KMS-11 (cell line): Measurements from ENCODE around the gene NUP58.
A peak's percentile ranks its signal among the peaks of the same experiment; 100 is the strongest.

ENCODE experiments used
- H2AFZ ChIP-seq: fragments of 200-600 bp; sonication (generic); 2 replicates; pipeline ENCODE4 v1.6.1; 2016; ENCODE audit warnings: antibody characterized with exemption, mixed run types, low read depth
- H3K27ac ChIP-seq: fragments of 200-600 bp; sonication (generic); 2 replicates; pipeline ENCODE4 v1.6.1; 2016; ENCODE audit warnings: mild to moderate bottlenecking, mixed run types
- H3K27me3 ChIP-seq: fragments of 200-600 bp; sonication (generic); 2 replicates; pipeline ENCODE4 v1.6.1; 2017; ENCODE audit warnings: mild to moderate bottlenecking, low read depth, mixed run types, moderate library complexity; ENCODE audit not compliant: insufficient read depth
- H3K36me3 ChIP-seq: fragments of 200-600 bp; sonication (generic); 2 replicates; pipeline ENCODE4 v1.6.1; 2017; ENCODE audit warnings: mild to moderate bottlenecking, mixed run types; ENCODE audit not compliant: insufficient read depth
- H3K4me1 ChIP-seq: fragments of 200-600 bp; sonication (generic); 2 replicates; pipeline ENCODE4 v1.6.1; 2016; ENCODE audit warnings: mild to moderate bottlenecking, low read depth, mixed run types; ENCODE audit not compliant: poor library complexity, severe bottlenecking
- H3K4me2 ChIP-seq: fragments of 200-600 bp; sonication (generic); 2 replicates; pipeline ENCODE4 v1.7.0; 2016; ENCODE audit warnings: mild to moderate bottlenecking, mixed run types
- H3K4me3 ChIP-seq: fragments of 200-600 bp; sonication (generic); IDR thresholded peaks from 2 replicates; pipeline ENCODE4 v1.6.1; 2017; ENCODE audit warnings: low read depth, low read length, mixed read lengths; ENCODE audit not compliant: insufficient read depth
- H3K79me2 ChIP-seq: fragments of 200-600 bp; sonication (generic); 2 replicates; pipeline ENCODE4 v1.6.1; 2016; ENCODE audit warnings: low read depth, mixed run types; ENCODE audit not compliant: insufficient read depth
- H3K9ac ChIP-seq: fragments of 200-600 bp; sonication (generic); 2 replicates; pipeline ENCODE4 v1.6.1; 2016; ENCODE audit warnings: mild to moderate bottlenecking, mixed run types
- H4K20me1 ChIP-seq: fragments of 200-600 bp; sonication (generic); 2 replicates; pipeline ENCODE4 v1.6.1; 2016; ENCODE audit warnings: mild to moderate bottlenecking, mixed run types; ENCODE audit not compliant: insufficient read depth
- TF ChIP-seq, protein P1 (sequence below): fragments of 200-600 bp; sonication (generic); conservative IDR thresholded peaks from 2 replicates; pipeline ENCODE4 v1.6.1; 2017; ENCODE audit warnings: low read depth, mild to moderate bottlenecking, antibody characterized with exemption, low read length, moderate library complexity, mixed read lengths

NUP58 gene

DNA sequence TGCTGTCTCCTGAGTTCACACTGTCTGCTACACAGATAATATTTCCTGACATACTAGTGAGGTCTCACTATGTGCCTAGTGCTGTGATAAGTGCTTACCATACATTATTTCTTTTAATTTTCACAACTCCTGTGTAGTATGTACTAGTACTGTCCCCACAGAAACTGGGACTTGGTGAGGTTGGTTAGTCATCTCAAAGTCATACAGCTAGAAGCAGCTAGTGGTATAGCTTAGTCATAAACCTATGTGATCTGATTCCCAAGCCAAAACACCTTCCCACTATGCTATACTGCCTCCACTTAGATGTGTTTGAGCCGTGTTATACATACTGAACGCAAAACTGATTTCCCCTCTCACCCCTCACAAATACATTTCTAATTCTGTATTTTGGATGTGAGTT lies 24.7 kb upstream of the NUP58 start:
- H3K4me3 ChIP-seq, result no peak overlapping the region

DNA sequence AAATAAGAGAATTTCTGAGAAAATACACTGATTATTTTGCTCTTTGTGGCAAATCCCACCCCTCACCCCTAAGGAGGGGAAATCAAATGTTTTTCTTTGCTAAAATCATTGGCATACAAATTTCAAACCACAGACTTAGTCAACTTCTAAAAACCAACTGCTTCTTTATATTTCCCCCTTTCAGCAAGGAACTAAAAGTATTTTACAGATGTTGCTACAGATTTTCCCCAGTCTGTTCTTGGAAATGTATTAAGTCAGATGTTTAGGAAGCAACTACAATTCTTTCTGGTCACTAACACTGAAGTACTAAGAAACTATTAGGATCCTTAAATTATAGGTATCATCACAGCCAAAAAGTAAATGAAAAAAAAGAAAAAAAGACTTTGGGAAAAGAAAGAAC lies 21.0 kb upstream of the NUP58 start:
- Histone ChIP-seq H3K27ac (no peak overlapping the region), H3K79me2 (peaks cover 34% of the 10 kb centered on the region), H3K27me3 (no peaks in the 10 kb centered on the region), H2AFZ (no peak overlapping the region), H4K20me1 (no peaks in the 10 kb centered on the region), H3K36me3 (no peaks in the 10 kb centered on the region), H3K4me2 (no peak overlapping the region; the same call in 1 of the 2 replicates), H3K9ac (no peak overlapping the region), H3K4me1 (peaks cover 44% of the 10 kb centered on the region), H3K4me3 (no peak overlapping the region)
- TF ChIP-seq, protein P1, sequence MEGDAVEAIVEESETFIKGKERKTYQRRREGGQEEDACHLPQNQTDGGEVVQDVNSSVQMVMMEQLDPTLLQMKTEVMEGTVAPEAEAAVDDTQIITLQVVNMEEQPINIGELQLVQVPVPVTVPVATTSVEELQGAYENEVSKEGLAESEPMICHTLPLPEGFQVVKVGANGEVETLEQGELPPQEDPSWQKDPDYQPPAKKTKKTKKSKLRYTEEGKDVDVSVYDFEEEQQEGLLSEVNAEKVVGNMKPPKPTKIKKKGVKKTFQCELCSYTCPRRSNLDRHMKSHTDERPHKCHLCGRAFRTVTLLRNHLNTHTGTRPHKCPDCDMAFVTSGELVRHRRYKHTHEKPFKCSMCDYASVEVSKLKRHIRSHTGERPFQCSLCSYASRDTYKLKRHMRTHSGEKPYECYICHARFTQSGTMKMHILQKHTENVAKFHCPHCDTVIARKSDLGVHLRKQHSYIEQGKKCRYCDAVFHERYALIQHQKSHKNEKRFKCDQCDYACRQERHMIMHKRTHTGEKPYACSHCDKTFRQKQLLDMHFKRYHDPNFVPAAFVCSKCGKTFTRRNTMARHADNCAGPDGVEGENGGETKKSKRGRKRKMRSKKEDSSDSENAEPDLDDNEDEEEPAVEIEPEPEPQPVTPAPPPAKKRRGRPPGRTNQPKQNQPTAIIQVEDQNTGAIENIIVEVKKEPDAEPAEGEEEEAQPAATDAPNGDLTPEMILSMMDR, result no peak

More for the DNA sequence above, 24.7 kb upstream of the NUP58 start:
- no peak overlapping the region for H3K9ac ChIP-seq
- no peaks in the 10 kb centered on the region for H4K20me1 ChIP-seq
- TF ChIP-seq, protein P1, result no peak
- H2AFZ ChIP-seq, result no peak overlapping the region
- no peak overlapping the region for H3K27ac ChIP-seq
- H3K4me1 ChIP-seq, result peaks cover 11% of the 10 kb centered on the region
- peaks cover 20% of the 10 kb centered on the region; the same call in 1 of the 2 replicates for H3K79me2 ChIP-seq
- no peaks in the 10 kb centered on the region for H3K36me3 ChIP-seq
- no peak overlapping the region for H3K4me2 ChIP-seq
- no peaks in the 10 kb centered on the region for H3K27me3 ChIP-seq

DNA sequence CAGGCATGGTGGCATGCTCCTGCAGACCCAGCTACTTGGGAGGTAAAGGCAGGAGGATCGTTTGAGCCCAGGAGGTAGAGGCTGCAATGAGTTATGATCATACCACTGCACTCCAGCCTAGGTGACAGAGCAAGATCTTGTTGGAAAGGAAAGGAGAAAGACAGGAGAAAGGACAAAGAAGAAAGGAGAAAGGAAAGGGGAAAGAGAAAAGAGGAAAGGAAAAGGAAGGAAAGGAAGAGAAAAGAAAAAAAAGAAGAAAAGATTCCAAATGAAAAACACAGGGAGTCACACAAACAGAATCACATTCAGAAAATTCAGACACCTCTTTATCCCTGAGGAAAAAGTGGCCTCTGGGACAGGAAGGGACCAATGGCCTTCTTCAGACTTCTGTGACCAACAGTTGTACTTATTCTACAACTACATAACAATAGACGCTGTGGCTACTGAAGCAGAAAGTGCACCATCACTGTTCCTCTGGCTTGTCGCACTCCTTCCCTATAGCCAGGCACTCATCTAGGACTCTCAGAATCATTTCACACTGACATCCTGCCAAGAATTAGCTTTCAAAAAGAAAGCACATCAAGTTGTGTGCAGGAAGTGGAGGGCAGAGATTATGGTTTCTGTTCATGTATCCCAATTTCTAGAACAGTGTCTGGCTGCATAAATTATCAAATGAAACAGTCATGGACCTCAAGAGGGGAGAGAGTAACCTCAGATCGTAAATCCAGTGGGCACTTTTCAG lies 20.1 kb upstream of the NUP58 start:
- TF ChIP-seq, protein P1, result no peak
- Histone ChIP-seq H3K4me1 (peaks cover 50% of the 10 kb centered on the region), H3K27ac (peak overlapping the region; percentile 57; the same call in 1 of the 2 replicates), H2AFZ (no peak overlapping the region), H4K20me1 (no peaks in the 10 kb centered on the region), H3K27me3 (no peaks in the 10 kb centered on the region), H3K79me2 (peaks cover 43% of the 10 kb centered on the region), H3K36me3 (no peaks in the 10 kb centered on the region), H3K4me3 (no peak overlapping the region), H3K9ac (no peak overlapping the region), H3K4me2 (peak overlapping the region; percentile 40)

DNA sequence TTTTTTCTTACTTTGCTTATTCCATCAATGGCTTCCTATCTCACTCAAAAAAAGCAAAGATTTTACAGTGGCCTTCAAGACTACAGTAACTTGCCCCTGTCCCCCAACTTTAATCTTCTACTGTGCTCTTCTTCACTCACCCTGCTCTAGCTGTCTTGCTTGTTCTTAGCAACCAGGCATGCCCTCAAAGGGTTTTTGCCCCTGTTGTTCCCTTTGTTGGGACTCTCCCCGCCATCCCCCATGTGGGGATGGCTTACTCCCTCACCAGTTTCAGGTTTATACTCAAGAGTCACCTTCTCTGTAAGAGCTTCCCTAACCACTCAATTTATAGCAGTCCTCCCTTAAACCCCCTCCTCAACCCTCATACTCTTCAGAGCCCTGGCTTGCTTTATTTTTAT lies 19.5 kb upstream of the NUP58 start:
- Histone ChIP-seq H3K36me3 (no peaks in the 10 kb centered on the region), H3K4me1 (peaks cover 50% of the 10 kb centered on the region), H3K9ac (no peak overlapping the region), H4K20me1 (no peaks in the 10 kb centered on the region), H3K4me2 (peak overlapping the region; percentile 40; the same call in 1 of the 2 replicates), H3K79me2 (peaks cover 41% of the 10 kb centered on the region), H3K27ac (peak overlapping the region; percentile 57; the same call in 1 of the 2 replicates), H3K4me3 (no peak overlapping the region), H3K27me3 (no peaks in the 10 kb centered on the region), H2AFZ (no peak overlapping the region)
- TF ChIP-seq, protein P1, result no peak
